Osteoblast (primary cell): ENCODE data around the gene NOP9. TPM values are rescaled to one million over a fixed set of nuclear protein-coding genes. Genes with fewer than 3 reads are reported as not detected.
A peak's percentile ranks its signal among the peaks of the same experiment; 100 is the strongest.

Source experiments
- DNase-seq: peaks from one replicate; pipeline ENCODE4 v3.0.0; 2011; ENCODE audit warnings: low spot score, mixed read lengths; ENCODE audit not compliant: insufficient read length; ENCODE audit errors: missing footprints
- H2AFZ ChIP-seq: 2 replicates; pipeline ENCODE4 v1.6.0; 2011; ENCODE audit warnings: mild to moderate bottlenecking, low read length
- H3K27ac ChIP-seq: 2 replicates; pipeline ENCODE4 v1.5.1; 2011; ENCODE audit warnings: mild to moderate bottlenecking, low read depth, low read length, moderate library complexity
- H3K27me3 ChIP-seq: 2 replicates; pipeline ENCODE4 v1.6.0; 2012; ENCODE audit warnings: mild to moderate bottlenecking, control low read depth, inconsistent platforms, low read length, moderate library complexity; ENCODE audit not compliant: insufficient read depth
- H3K36me3 ChIP-seq: 2 replicates; pipeline ENCODE4 v1.5.1; 2011; ENCODE audit warnings: mild to moderate bottlenecking, low read length, control low read depth, moderate library complexity; ENCODE audit not compliant: insufficient read depth
- H3K4me1 ChIP-seq: 2 replicates; pipeline ENCODE4 v1.5.1; 2011; ENCODE audit warnings: mild to moderate bottlenecking, low read length, control low read depth, moderate library complexity; ENCODE audit not compliant: insufficient read depth
- H3K4me2 ChIP-seq: 2 replicates; pipeline ENCODE4 v1.6.0; 2011; ENCODE audit warnings: mild to moderate bottlenecking, low read length; ENCODE audit not compliant: insufficient read depth
- H3K4me3 ChIP-seq: fragments of 200-600 bp; sonication (generic); 3 replicates; pipeline ENCODE4 v1.5.1; 2012; ENCODE audit warnings: mild to moderate bottlenecking, low read length, inconsistent platforms; ENCODE audit not compliant: insufficient read depth
- H3K79me2 ChIP-seq: 2 replicates; pipeline ENCODE4 v1.6.0; 2012; ENCODE audit warnings: mild to moderate bottlenecking, low read length, control low read depth, inconsistent platforms; ENCODE audit not compliant: insufficient read depth
- H3K9me3 ChIP-seq: 2 replicates; pipeline ENCODE4 v1.5.1; 2011; ENCODE audit warnings: low read depth, low read length, control low read depth
- H4K20me1 ChIP-seq: 2 replicates; pipeline ENCODE4 v1.6.0; 2012; ENCODE audit warnings: mild to moderate bottlenecking, low read length, control low read depth; ENCODE audit not compliant: insufficient read depth
- CTCF ChIP-seq: IDR thresholded peaks from 2 replicates; pipeline ENCODE4 v1.5.1; 2011; ENCODE audit warnings: mild to moderate bottlenecking, low read depth, low read length, moderate library complexity; ENCODE audit errors: extremely low read depth
- total RNA-seq: library from RNA; depleted of rRNA; stranded (reverse); fragments of >200 nt; gene quantifications from 2 replicates; pipeline ENCODE4 v1.2.3, GENCODE V29; 2012

Gene NOP9
- total RNA-seq, 1 donor = 21.0 TPM

GRCh38 chr14:24334431-24335291 lies 35.0 kb downstream of the NOP9 start, which contains the start of gene ADCY4:
TSS of gene ADCY4 (minus strand) at chr14:24335071. CDS start at chr14:24334652, 419 bp downstream.
- Histone ChIP-seq H3K27me3 (no peaks in the 10 kb centered on the region), H3K79me2 (peaks cover 4% of the 10 kb centered on the region), H3K4me3 (peak within 1 kb of the TSS; percentile 79), H3K36me3 (no peaks in the 10 kb centered on the region), H3K4me1 (peaks cover 31% of the 10 kb centered on the region), H4K20me1 (no peaks in the 10 kb centered on the region), H3K27ac (peak within 1 kb of the TSS; percentile 54), H2AFZ (peak within 1 kb of the TSS; percentile 78), H3K9me3 (no peaks in the 10 kb centered on the region), H3K4me2 (peak within 1 kb of the TSS; percentile 93)
- TF ChIP-seq CTCF = no peak
- peak; percentile 92 for DNase-seq

- Histone ChIP-seq H3K36me3 (no peaks in the 10 kb centered on the region), H3K27ac (no peak overlapping the region), H3K27me3 (peaks cover 4% of the 10 kb centered on the region), H3K9me3 (no peaks in the 10 kb centered on the region), H3K4me1 (peaks cover 31% of the 10 kb centered on the region), H3K4me3 (peak overlapping the region; percentile 79), H3K4me2 (peak overlapping the region; percentile 93), H3K79me2 (peaks cover 4% of the 10 kb centered on the region), H2AFZ (no peak overlapping the region), H4K20me1 (no peaks in the 10 kb centered on the region)
- peak; percentile 88 for DNase-seq
- TF ChIP-seq CTCF = no peak
These were observed 36.0 kb downstream of the NOP9 start for GRCh38 chr14:24335461-24336171.

- H2AFZ ChIP-seq = no peak overlapping the region
- H3K9me3 ChIP-seq = no peaks in the 10 kb centered on the region
- H3K4me3 ChIP-seq = no peak overlapping the region
- H3K4me1 ChIP-seq = peaks cover 31% of the 10 kb centered on the region
- TF ChIP-seq CTCF = no peak
- no peak overlapping the region for H3K27ac ChIP-seq
- peaks cover 4% of the 10 kb centered on the region for H3K79me2 ChIP-seq
- H3K27me3 ChIP-seq = peaks cover 4% of the 10 kb centered on the region
- peak; percentile 81 for DNase-seq
- no peak overlapping the region for H3K4me2 ChIP-seq
- no peaks in the 10 kb centered on the region for H3K36me3 ChIP-seq
- no peaks in the 10 kb centered on the region for H4K20me1 ChIP-seq
These were observed 37.6 kb downstream of the NOP9 start for GRCh38 chr14:24337144-24337823.
